HG02884 (cell line): Measurements from ENCODE around the gene DPYD.
"Not testable (repeated sequence)": the region's sequence is repeated elsewhere in the genome, so short reads cannot be mapped to it uniquely, and the experiment has no call there.

Experiments used
- ATAC-seq: cut with Tn5 transposase; IDR thresholded peaks from one replicate; pipeline ENCODE4 v1.9.1; 2021; ENCODE audit warnings: mild to moderate bottlenecking, moderate library complexity; ENCODE audit not compliant: unreplicated experiment

The DPYD gene

DNA sequence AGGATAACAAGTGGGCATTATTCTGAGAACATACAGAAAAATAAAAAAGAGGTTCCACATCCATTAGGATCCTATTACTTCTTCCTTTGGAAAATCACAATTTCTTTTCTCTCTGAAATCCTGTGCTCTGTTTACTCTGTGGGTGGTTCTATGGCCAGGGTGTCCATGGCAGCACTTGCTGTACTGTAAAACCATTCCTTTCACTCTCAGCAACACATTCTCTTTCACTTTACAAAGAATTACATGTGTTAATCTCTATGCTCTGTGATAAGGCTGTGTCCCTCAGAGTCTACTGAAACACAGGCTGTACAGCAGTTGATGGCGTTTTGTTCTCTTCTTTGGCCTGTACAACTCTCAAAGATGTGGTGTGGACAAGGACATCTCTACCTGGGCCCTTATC is 675.2 kb downstream of the DPYD start:
- ATAC-seq: no peak

DNA sequence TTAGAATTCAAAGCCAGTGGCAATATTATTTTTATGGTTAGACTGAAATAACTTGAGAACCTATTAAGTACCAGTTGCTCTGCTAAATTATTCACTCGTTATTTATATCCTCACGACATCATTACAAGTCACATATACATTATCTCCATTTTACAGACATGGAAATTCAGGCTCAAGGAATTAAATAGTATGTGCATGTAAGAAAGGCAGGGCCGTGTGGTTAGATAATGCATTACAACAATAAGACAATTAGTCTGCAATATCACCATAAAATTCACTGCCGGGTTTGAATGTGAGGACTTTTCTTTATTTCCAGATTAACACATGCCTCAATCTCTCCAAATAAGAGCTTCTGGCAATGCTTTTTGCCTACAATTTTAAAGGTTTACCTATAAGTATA is 675.8 kb downstream of the DPYD start:
- ATAC-seq: no peak

DNA sequence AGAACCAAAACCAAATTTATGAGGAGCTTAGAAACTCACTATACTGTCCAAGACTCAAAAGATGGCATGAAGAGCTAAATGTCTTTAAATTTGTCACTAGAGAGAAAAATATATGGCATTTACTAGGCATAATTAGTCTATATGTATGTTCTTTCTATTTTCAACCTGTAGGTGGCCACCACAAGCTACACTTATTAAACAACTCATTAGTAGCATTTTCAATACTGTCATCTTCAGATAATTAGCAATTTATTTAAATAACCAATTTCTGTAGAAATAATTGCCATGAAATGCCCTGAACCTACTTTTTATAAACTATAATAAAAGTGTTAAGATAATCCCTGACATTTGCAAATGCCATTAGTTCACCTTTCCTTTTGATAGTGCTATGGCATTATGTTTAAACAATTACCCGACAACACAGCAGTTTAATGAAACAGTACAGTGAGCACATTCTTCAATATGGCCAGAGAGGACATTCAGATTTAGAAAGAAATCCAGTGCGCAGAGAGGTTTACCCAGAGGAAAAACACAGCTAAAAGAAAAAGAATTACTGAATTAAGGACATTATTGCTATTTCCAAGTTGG is 676.8 kb downstream of the DPYD start:
- ATAC-seq: no peak

DNA sequence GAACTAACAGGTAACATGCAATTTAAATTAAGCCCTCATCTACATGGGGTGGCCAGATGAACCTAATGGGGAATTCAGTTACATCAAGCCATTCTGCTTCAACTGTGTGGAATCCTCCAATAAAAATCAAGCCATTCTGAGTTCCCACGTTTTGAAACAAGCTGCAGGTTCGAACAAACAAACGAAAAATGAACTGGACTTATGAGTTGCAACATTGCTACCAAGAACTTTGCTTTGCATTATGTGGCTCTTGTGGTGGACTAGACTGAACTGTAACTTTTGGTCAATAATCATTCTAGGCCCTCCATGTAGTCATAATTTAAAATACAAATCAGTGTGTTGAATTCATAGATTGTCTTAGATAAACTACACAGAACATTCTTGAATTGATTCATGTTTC is 682.0 kb downstream of the DPYD start:
- ATAC-seq: no peak

DNA sequence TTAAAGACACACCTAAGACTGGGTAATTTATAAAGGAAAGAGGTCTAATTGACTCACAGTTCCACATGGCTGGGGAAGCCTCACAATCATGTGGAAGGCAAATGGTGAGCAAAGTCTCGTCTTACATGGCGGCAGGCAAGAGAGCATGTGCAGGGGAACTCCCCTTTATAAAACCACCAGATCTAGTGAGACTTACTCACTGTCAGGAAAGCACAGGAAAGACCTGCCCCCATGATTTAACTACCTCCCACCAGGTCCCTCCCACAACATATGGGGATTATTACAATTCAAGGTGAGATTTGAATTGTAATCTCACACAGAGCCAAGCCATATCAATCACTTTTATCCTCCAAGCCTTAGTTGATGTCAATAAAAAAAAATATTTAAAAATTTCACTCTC is 689.5 kb downstream of the DPYD start:
- ATAC-seq: not testable (repeated sequence)

DNA sequence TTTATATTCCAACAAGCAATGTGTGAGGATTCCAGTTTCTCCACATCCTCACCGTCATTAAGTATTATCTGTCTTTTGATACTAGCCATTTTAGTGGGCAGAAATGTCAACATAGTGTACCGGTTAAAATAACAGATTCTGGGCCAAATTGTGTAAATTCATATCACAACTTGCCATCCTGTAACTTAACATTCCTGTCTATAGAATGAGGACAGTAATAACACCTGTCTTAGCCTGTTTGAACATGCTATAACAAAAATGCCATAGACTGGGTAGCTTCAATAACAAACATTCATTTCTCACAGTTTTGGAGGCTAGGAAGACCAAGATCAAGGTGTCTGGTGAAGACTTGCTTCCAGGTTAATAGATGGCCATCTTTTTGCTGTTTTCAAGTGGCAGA is 708.2 kb downstream of the DPYD start:
- ATAC-seq: no peak

DNA sequence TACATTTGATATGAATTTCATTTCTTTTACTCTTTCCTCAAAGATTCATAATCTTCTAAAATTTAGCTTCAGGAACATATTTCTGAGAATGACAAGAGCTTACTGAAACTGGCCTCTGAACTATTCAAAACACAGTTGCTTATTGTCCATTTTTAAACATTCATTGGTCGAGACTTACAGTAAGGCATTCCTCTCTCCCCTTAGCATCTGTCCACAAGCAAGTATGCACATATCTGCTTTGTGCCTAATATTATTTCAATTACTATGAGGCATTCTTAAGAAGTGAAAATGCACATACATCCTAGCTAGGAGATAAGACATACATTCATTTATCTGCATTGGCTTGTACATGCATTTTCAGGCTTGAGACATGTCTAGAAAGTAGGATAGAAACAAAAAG is 710.5 kb downstream of the DPYD start:
- no peak for ATAC-seq

DNA sequence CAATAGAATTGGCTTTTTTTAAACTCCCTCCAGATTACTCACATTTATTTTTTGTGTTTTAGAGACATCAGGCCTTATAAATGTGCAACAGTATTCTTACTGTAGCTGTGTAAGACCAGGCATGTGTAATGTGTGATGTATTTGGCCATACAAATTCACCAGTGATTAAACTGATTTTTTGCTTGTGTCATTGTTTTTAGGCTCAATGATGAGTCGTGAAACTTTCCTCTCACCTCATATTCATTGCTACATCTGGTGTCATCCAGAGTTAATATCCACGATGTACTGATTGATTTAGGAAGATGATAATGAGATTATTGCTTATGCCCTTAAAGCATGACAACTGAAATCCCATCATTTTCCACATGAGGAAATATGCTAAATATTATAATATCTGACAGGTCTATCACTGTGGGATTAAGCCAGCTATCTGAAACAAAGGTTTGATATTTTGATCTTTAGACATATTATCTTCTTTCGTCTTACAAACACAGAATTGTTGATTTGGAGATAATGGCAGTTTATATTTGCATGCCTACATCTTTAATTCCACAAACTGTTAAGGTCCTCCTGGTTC is 711.4 kb downstream of the DPYD start:
- ATAC-seq: no peak

DNA sequence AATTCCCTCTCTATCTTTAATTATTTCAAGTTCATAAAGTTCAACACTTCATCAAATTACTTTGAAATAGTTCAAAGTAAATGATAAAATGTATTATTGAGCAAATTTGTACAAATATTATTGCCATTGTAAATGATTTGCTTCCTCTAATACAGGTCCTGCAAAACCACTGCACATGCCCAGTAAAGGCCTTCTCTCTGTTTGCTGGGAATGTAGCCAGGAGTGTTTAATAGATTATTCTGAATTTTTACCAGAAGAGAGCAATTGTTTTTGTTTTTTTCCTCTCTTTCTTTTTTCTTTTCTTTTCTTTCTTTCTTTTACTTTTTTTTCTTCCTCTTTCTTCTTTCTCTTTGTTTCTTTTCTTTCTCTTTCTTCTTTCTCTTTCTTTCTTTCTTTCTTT is 713.0 kb downstream of the DPYD start:
- no peak for ATAC-seq

DNA sequence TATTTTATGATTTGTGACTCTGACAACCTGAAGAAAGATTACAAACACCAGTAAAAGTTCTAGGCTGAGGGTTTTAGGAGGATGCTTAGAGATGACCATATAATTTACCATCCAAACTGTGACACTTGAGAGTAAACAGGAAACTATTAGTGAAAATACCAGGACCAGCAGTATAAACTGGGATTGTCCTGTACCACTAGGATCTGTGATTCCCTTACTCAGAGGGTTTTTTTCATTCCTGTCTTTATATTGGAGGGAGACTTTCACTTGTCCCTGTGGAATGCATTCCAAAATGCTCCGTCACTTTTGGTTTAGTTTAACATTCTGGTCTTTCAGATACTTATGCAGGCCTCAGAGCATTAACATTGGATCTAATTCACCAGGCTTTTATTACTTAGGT is 716.4 kb downstream of the DPYD start:
- ATAC-seq: no peak

DNA sequence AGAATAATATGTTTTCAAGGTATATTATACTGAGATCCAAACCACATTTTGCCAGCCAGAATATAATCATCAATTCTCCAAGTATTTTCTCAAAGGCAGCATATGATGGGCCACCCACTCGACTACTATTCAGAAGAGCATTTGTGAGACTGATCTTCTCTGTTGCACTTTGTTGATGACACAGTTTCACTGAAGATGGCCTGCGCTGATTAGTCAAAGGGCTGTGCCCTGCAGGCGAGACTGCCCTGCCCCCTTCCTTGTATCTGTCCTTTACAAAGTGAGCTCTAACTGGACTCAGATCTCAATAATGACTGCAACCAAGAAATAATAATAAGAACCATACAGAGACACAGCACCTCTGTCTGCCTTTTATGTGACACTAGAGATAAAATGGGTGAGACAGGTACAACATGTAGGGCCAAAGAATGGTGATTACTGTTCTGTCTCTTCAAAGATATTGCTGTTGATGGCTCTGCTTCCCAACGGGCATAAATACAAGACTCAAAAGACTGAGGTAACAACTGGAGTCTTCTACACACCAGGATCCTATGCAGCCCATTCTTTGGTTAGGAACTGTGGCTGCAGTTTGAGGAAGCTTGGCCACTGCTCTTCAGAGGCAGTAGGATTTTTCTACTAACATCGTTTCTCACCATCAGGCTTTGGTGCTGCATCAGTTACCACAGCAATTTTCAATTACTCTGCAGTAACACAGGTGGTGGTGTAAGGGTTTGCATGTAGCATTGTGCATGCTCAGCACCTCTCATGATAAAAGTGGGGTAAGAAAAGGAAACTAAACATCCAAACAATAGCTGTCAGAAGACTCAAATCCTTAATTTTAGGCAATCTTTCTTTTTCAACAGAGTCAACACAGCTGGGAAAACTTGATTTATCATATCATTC is 718.1 kb downstream of the DPYD start:
- ATAC-seq: no peak

DNA sequence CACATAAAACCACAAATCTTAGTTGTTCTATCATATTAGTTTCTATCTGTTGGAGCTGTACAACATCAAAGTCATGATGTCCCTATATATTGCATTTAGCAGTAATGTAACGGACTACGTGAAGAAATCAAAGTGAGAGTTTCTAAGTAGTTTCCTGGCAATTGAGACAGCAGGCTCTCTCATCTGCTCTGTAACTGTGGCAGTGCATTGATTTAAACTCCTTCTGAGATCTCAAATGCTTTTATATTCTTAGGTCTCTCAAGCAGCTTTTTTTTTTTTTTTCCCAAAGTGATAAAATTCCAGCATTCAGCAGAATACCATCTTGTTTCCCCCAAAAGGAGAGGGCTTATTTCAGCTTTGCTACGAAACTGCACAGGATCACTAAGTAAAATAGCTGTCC is 719.2 kb downstream of the DPYD start:
- ATAC-seq: no peak

DNA sequence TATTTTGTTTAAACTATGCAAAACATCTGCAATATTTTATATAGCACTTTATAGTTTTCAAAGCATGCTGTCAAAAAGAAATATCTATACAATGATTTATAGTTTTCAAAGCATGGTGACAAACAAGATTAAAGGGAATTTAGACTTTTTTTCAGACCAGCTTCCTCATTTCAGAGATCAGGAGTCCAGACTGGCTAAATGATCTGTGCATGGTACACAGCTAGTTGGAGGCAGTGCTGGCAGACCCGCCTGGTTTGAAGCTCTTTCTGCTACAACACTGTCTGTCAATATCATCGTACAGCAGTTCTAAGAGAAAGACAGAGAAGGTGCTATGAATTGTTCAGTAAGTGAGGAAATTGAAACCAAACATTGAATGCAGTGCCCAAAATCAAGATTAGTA is 720.2 kb downstream of the DPYD start:
- ATAC-seq: no peak

DNA sequence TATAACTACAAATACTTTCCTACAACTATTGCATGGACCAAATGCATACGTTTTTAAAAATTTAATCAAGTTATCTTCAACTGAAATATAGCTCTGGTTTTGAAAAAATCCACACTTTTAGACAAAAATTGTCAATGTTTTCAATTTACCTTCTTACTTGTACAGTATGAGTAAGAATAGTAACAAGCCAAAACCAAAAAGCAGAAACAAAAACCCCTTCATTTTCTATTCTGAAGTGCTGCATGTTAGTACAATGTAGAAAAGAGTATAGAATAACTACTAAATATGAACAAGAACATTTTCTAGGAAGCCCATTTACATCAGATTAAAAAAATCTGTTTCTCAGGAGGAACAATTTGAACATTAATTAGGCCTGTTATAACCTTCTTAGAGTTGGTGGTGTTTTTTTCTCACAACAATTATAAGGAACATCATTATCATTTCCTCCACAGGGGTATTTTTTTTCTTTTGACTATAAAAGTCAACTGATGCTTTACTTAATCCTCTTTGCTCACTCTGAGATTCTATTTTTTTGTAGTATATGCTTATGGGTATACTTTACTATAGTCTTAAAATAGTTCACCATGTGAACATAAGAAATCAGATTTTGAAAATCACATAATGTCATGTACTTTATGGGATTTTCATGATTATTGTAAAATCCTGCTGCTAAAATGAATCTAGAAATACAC is 723.9 kb downstream of the DPYD start:
- peak; percentile 76 for ATAC-seq

DNA sequence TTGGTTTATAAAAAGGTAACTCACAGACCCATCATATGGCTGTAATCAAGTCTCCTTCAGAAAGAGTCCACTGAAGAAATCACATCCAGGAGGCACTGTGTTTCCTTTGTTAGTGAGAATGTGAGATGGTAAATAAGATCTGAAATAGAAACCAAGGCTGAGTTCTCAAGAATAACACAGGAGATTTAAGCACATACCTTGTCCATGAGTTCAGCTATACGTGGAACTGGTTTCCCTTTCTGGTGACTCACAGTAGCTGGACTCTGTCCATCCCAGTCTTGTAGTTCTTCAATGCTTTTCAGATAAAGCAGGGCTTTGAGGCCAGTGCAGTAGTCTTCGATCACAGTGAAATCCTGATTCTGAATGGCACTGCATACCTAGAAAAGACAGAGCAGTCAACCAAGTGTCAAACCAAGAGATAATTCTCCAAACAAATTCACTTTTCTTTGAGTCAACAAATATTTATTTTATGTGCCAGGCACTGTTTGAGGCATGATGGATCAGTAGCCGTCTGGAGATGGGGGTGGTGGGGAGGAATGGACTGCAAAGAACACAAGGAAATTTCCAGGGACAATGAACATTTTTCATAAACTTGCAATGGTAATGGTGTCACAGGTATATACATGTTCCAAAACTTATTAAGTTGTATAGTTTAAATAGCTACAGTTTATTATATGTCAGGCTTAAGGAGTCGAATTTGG is 727.8 kb downstream of the DPYD start:
- no peak for ATAC-seq

DNA sequence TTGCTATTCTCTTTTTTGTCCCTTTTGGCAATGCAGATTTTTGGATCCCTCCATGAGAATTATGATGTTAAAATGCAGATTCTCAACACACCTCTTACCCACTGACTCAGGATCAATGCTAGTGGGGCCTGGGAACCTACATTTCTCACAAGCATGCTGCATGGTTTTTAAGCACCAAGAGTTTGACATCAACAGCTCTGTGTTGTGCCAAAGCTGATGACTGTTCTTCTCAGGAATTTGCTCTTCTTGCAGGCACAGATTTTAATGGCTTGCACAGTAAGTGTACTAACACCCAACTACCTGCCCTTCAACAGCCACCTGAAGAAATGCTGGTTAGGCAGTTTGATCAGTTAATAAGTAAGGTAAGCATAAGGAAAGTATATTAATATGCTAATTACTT is 730.5 kb downstream of the DPYD start:
- no peak for ATAC-seq

DNA sequence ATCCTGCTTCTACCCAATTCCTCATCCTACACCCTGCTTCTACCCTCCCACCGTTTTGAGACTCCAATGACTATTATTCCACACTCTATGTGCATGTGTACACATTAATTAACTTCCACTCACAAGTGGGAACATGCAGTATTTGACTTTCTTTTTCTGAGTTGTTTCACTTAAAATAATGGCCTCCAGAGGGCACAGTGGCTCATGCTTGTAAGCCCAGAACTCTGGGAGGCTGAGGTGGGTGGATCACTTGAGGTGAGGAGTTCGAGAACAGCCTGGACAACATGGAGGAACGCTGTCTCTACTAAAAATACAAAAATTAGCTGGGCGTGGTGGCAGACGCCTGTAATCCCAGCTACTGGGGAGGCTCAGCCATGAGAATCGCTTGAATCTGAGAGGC is 734.5 kb downstream of the DPYD start:
- ATAC-seq: no peak

DNA sequence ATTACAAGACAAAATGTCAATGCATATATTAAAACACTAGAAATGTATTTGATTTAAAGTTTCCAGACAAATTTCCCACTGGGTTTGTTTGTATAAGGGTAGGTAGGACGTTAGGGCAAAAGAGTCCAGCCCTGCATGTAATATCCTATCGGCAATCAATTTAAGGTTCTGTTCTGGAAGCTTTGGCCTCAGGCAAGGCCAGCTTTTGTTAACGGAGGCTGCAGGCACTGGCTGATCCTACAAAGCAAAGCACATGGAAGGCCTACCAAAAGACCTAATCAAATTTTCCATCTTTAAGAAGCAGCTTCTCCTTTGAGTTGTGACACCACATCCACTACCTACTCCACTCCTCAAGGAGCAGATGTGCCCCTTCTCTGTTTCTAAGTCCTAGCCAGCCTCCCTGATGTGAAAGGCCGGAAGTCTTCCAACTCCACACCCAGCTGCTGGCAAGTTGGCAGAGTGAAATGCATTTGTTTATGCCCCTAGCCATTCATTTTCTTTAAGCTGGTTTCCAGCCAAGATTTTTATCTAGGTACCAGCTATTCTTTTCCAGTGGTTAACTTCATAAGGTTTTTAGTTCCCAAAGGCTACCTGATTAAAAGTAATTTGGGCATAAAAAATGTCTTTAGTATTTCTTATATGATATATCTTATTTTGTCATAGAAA is 746.7 kb downstream of the DPYD start:
- ATAC-seq: no peak

DNA sequence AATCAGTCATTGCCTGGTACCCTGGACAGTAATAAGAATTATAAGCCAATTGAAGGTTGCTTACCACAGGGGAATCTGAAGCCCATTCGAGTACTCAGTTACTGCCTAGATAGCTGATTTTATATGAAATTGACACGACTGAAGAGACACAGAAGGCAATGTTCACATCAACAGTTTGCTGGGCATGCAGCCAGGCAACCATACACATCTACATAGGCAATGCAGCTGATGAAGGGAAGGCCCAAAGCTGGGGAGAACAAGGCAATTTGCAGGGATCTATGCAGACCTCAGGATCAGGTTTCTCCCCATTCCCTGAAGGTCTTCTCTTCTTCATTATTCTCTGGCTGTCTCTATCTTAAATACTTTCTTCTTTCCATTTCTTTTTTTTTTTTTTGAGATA is 750.5 kb downstream of the DPYD start:
- ATAC-seq: no peak

DNA sequence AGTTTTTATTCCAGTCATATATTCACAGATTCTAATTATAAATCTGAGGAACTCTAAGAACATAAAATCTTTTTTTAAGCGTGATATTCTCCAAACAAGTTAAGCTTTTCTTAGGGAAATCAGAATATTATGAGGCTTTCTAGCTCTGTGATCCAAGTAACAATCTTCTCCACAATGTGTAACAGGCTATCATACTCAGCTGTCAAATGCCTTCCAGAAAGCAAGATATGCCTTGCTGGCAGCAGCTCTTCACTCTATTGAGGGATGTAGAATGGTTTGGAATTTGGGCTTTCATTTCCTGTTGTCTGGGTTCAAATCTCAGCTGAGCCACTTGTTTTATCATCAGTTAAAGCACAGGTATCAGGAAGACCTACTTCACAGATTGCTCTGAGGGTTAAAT is 752.8 kb downstream of the DPYD start:
- ATAC-seq: no peak

DNA sequence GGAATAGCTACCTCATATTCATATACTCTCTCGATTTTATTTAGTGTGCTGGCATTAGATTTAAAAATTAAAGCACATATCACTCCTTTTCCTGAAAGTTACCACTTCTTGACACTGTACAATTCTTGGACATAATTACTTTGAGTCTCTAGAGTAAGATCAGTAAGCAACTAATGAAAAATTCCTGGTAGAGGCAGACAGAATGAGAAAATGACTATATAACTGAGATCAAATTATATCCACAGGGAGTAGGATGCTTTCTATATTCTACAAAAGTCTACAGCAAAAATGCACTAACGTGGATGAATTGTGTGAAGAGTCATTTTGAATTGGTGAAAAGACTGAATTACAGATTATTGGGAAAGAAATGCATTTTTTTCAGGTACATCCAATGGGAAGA is 753.6 kb downstream of the DPYD start:
- no peak for ATAC-seq
